ENCODE measurements around the gene EBP.

EBP gene

DNA sequence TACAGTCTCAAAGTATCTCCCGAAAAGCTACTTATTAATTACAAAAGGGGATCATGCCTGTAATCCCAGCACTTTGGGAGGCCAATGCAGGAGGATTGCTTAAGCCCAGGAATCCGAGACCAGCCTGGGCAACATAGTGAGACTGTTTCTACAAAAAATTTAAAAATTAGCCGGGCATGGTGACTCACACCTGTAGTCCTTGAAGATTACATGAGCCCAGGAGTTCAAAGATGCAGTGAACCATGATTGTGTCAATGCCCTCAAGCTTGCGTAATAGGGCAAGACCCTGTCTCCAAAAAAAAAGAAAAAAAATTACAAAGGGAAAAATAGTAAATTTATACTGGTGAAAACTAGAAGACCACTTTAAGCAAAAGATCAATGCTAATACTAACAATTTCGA lies 16.1 kb upstream of the EBP start:
- TF ChIP-seq, protein P1, sequence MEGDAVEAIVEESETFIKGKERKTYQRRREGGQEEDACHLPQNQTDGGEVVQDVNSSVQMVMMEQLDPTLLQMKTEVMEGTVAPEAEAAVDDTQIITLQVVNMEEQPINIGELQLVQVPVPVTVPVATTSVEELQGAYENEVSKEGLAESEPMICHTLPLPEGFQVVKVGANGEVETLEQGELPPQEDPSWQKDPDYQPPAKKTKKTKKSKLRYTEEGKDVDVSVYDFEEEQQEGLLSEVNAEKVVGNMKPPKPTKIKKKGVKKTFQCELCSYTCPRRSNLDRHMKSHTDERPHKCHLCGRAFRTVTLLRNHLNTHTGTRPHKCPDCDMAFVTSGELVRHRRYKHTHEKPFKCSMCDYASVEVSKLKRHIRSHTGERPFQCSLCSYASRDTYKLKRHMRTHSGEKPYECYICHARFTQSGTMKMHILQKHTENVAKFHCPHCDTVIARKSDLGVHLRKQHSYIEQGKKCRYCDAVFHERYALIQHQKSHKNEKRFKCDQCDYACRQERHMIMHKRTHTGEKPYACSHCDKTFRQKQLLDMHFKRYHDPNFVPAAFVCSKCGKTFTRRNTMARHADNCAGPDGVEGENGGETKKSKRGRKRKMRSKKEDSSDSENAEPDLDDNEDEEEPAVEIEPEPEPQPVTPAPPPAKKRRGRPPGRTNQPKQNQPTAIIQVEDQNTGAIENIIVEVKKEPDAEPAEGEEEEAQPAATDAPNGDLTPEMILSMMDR (IDR thresholded peaks at IDR 0.05; ENCODE audit: low read depth, low read length, missing control alignments), result no peak
- no peak for DNase-seq (ENCODE audit: extremely low read depth, low read depth)
- no peak overlapping the region for H3K4me3 ChIP-seq (replicated peaks; ENCODE audit: low read depth, low read length)

DNA sequence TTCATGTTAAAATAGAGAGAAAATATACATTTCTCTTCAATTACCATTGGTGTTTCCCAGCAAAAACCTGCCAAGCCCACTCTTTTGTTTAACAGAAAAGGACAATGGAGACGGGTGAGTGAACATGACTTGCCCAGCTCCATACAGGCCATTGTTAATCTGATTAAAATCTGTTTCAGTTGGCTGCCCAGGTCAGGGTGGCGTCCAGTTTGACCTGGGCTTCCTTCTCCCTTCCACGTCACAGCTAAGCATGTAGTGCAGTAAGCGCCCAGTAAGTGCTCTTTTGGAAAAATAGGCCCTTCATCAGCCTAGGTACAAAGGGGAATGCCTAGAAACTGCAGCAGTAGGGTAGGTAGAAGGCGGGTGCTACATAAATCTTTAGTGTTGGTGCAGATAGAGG lies 14.4 kb upstream of the EBP start:
- H3K4me3 ChIP-seq (replicated peaks; ENCODE audit: low read depth, low read length), result no peak overlapping the region
- no peak for DNase-seq (ENCODE audit: extremely low read depth, low read depth)
- TF ChIP-seq, protein P1 (IDR thresholded peaks at IDR 0.05; ENCODE audit: low read depth, low read length, missing control alignments), result no peak

DNA sequence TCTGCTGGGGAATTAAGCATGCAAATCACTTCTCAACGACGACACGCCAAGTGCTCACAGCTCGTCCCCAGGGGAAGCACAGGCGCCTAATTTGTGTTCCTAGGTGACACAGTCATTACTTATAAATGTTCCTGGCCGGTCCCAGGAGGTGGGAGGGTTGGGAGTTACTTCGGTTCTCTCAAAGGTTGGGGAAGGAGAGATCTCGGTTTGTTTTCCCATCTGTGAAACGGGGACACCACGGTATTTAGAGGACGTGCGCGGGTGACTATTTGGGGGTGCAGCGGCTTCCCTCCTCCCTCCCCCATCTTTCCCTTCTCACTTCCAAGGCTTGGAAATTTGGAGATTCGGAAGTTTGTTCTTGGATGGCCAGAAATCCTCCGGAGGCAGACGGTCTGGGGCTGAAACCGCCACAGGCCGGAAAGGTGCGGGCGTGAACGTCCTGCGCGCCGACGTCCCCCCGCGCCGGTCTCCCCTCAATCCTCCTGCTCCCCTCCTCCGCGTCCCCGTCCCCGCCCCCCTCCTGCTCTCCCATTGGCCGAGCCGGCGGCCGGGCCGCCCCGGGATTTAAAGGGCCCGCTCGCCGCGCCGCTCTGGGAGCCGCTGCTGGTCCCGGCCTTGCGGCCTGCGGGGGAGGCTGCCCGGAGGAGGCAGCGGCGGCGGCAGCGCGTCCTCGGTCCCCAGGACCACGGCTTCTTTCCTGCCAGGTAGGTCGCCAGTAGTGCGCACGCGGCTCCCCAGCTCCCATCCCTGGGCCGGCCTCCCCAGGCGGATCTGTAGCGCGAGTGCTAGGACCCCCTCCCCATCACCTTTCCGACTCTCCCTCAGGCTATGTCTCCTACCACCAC lies 13.0 kb upstream of the EBP start, which contains the start of gene PORCN:
Gene PORCN (plus strand): TSS at position 593 of the 845 bp plus-strand sequence. CDS start 829 bp downstream, outside the sequence.
- peak within 1 kb of the TSS; percentile 62 for H3K4me3 ChIP-seq (replicated peaks; ENCODE audit: low read depth, low read length)
- DNase-seq (ENCODE audit: extremely low read depth, low read depth), result no peak
- TF ChIP-seq, protein P1 (IDR thresholded peaks at IDR 0.05; ENCODE audit: low read depth, low read length, missing control alignments), result no peak

DNA sequence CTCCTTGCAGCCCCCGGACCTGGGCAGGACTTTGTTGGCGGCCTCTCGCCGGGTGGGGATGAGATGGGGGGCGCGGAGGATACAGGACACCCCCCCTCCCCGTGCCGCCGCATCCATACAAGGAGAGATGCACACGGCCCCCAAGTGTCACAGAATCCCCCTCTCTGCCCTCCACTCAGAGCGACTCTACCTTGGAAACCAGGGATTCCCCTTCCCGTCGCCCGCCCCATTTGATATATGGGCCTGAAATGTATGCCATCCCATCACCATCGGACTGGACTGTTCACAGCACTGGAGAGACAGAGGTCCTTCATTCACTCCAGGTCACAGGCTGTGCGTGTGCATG lies 12.4 kb upstream of the EBP start:
- no peak for DNase-seq (ENCODE audit: extremely low read depth, low read depth)
- TF ChIP-seq, protein P1 (IDR thresholded peaks at IDR 0.05; ENCODE audit: low read depth, low read length, missing control alignments), result no peak
- peak overlapping the region; percentile 62 for H3K4me3 ChIP-seq (replicated peaks; ENCODE audit: low read depth, low read length)

DNA sequence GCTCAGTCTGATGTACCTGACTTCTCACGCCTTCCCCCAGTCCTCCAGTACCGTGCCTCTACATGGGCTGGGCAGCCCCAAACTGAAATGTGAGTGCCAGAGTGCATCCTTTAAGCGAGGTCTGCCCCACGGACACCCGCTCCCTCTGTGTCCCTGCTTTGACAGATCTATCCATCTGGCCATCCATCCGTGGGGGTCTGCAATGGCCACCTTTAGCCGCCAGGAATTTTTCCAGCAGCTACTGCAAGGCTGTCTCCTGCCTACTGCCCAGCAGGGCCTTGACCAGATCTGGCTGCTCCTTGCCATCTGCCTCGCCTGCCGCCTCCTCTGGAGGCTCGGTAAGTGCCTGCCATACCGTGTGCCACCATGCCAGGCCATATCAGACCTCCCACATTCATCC lies 12.0 kb upstream of the EBP start:
- peak overlapping the region; percentile 62 for H3K4me3 ChIP-seq (replicated peaks; ENCODE audit: low read depth, low read length)
- no peak for DNase-seq (ENCODE audit: extremely low read depth, low read depth)
- TF ChIP-seq, protein P1 (IDR thresholded peaks at IDR 0.05; ENCODE audit: low read depth, low read length, missing control alignments), result no peak

DNA sequence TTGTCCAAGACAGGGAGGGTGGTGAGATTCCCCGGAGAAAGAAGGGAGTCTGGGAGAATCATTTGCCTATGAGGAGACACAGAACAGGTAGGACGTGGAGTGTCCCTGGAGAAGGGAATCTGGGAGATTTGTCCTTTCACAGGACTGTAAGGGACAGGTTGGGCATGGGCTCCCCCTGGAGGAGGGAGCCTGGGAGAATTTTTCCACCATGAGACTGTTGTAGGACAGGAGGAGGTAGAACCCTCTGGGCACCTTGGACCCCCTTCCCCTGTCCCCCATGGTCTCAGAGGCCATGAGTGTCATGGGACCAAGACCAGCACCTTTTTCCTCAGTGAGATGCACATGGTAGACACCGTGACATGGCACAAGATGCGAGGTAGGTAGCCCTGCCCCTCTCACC lies 10.0 kb upstream of the EBP start:
- TF ChIP-seq, protein P1 (IDR thresholded peaks at IDR 0.05; ENCODE audit: low read depth, low read length, missing control alignments), result peak; percentile 46
- no peak for DNase-seq (ENCODE audit: extremely low read depth, low read depth)

More for the DNA sequence above, 10.0 kb upstream of the EBP start:
- no peak overlapping the region for H3K4me3 ChIP-seq (replicated peaks; ENCODE audit: low read depth, low read length)
